Cardiac fibroblast (primary cell): ENCODE measurements around the gene LGALS3.

Experiments
- DNase-seq, 2 donors: peaks; one replicate each; pipeline versions ENCODE4 v3.0.0 to v3.0.0-alpha.2; 2010; ENCODE audit warnings: low read depth in 2 of 2
- H3K4me3 ChIP-seq, 2 donors: replicated peaks in 1 of 2; 1 replicate in 1 of 2; 2 replicates in 1 of 2; pipeline ENCODE4 v1.5.1; 2011; ENCODE audit warnings: low read depth in 2 of 2, low read length in 2 of 2, mild to moderate bottlenecking in 2 of 2, moderate library complexity in 1 of 2
- CTCF ChIP-seq: IDR thresholded peaks from one replicate; pipeline ENCODE4 v1.5.1; 2011; ENCODE audit warnings: low read depth, mild to moderate bottlenecking, low read length, inconsistent platforms

Gene LGALS3

DNA sequence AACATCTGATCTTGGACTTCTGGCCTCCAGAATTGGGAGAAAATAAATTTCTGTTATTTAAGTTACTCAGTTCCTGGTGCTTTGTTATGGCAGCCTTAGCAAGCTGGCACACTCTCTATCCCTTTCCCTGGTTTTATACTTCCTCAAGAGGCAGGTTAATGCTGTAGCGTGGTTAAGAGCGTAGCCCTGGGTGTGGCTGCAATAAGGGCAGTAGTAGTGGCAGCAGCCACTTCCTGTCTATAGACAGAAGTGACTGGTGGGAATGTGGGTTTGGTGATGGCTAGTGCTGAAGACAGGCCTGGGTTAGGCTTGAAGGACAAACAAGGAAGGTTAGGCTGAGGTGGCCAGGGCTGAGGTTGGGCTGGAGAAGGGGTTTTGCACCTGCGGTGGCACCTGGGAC is 3.6 kb upstream of the LGALS3 start:
- TF ChIP-seq CTCF: no peak
- H3K4me3 ChIP-seq: no peak overlapping the region
- no peak for DNase-seq

DNA sequence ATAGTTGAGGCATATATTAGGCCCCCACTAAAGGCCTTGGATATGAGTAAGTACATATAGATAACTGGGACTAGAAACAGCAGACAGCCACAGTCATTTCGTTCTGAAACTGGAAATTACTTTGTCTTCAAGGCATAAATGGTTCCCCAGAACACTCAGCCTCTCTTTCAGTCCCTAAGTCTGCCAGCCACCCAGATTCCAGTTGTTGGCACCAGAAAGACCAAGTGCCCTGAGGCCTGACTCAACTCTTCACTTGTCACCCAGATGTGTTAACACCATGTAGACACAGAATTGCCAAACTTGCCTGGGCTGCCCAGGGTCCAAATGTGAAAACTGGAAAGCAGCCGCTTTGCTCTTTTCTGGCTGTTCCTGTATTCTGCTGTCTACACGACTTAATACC is 3.0 kb upstream of the LGALS3 start:
- no peak for TF ChIP-seq CTCF
- no peak overlapping the region for H3K4me3 ChIP-seq
- DNase-seq: peak in 1 of 2 donors; percentile 52

DNA sequence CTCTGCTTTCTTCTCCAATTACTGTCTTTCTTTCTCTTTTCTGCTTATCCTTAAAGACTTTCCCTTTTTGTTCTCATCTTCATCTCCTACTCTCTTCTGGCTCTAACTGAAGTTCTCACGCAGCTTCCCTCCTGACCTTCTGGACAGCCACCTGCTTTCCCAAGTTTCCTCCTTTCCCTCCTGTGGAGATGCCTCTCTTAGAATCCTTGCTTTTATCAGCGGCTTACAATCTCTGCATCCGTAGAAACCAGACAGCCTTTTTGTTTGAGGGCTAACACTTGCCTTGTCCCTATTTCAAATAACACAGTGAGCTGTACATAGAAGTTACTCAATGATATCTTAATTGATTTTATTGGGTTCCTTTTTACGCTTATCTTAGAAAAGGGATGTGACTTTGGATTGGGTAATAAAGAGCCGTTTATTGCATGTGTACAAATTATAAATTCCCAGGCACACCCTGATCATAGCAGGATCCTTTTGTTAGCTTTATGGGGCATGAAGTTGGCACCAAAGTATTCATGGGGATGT is 2.1 kb upstream of the LGALS3 start:
- H3K4me3 ChIP-seq: no peak overlapping the region
- no peak for TF ChIP-seq CTCF
- no peak for DNase-seq

GRCh38 chr14:55127460-55127951 is 1.5 kb upstream of the LGALS3 start:
- TF ChIP-seq CTCF: no peak
- peak; percentile 38 to 82 for DNase-seq
- no peak overlapping the region for H3K4me3 ChIP-seq

- peak overlapping the region; percentile 32 to 86 for H3K4me3 ChIP-seq
- TF ChIP-seq CTCF: no peak
- DNase-seq: no peak
These were observed 516 bp upstream of the LGALS3 start for GRCh38 chr14:55128386-55129085.

- TF ChIP-seq CTCF: no peak
- H3K4me3 ChIP-seq: peak overlapping the region; percentile 73 to 86
- peak; percentile 73 to 82 for DNase-seq
These were observed 560 bp downstream of the LGALS3 start for GRCh38 chr14:55129428-55130195.
